ENCODE results near the gene BBLN.

DNA sequence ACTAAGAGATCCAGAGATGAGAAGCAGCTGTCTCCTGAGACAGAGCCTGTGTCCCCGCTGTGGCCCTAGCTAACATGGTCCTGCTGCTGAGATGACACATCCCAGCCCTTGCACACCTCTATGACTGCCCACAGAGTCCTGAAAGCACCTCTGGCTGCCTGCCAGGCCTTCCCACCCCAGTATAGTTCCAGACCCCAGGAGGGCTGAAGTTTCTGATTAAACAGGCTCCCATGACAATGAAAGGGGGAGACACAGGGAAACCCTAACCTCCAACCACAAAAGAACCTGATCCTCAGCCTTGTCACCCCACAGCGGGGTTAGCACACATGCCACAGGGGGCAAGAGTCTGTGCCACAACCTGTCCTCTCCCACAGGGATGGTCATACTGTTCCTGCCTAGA lies 15.7 kb downstream of the BBLN start:
- TF ChIP-seq CTCF (IDR thresholded peaks at IDR 0.05; ENCODE audit: insufficient read depth, low read length), result no peak
- no peak for TF ChIP-seq POLR2AphosphoS5 (IDR thresholded peaks at IDR 0.05; ENCODE audit: low read depth)
- TF ChIP-seq GABPA (IDR thresholded peaks at IDR 0.05; ENCODE audit: low read depth), result no peak
